Measurements from ENCODE around the gene VPS52.

VPS52 gene

GRCh38 chr6:33243476-33243875 is 28.2 kb downstream of the VPS52 start:
- TF ChIP-seq CTCF (IDR thresholded peaks at IDR 0.05): no peak

- TF ChIP-seq CTCF (IDR thresholded peaks at IDR 0.05): no peak
Observed at GRCh38 chr6:33241968-33242367, 29.7 kb downstream of the VPS52 start.

GRCh38 chr6:33237741-33238140 is 33.9 kb downstream of the VPS52 start:
- no peak for TF ChIP-seq CTCF (IDR thresholded peaks at IDR 0.05)

- no peak for TF ChIP-seq CTCF (IDR thresholded peaks at IDR 0.05)
Observed at GRCh38 chr6:33236852-33237251, 34.8 kb downstream of the VPS52 start.

- no peak for TF ChIP-seq CTCF (IDR thresholded peaks at IDR 0.05)
Observed at GRCh38 chr6:33236328-33236727, 35.3 kb downstream of the VPS52 start.

GRCh38 chr6:33235221-33235634 is 36.4 kb downstream of the VPS52 start:
- no peak for TF ChIP-seq CTCF (IDR thresholded peaks at IDR 0.05)

GRCh38 chr6:33217681-33218080 is 54.0 kb downstream of the VPS52 start:
- TF ChIP-seq CTCF (IDR thresholded peaks at IDR 0.05): no peak

GRCh38 chr6:33217246-33217645 is 54.4 kb downstream of the VPS52 start:
- TF ChIP-seq CTCF (IDR thresholded peaks at IDR 0.05): no peak
